Activated T-cell treated with anti-CD3 and anti-CD28 coated beads, Interleukin-2, amount 50 U/mL, for 72 hours (primary cell): ENCODE data around the gene ARHGAP18. TPM values are rescaled to one million over a fixed set of nuclear protein-coding genes. Genes with fewer than 3 reads are reported as not detected.
A peak's percentile ranks its signal among the peaks of the same experiment; 100 is the strongest.

Experiments used
- ATAC-seq, 2 donors: fragments of 150-1000 bp; cut with Tn5 transposase; replicated peaks in 1 of 2; 2 replicates each; pipeline ENCODE4 v1.10.0; 2021; ENCODE audit warnings: moderate library complexity in 2 of 2, mild to moderate bottlenecking in 1 of 2
- DNase-seq, 2 donors: peaks; one replicate each; pipeline ENCODE4 v3.0.0; 2021 to 2022; ENCODE audit warnings: mixed read lengths in 1 of 2
- H3K27ac Mint-ChIP-seq: one replicate; pipeline ENCODE4 v1.8.0; 2022; ENCODE audit warnings: mild to moderate bottlenecking, moderate library complexity, mixed read lengths
- H3K27me3 Mint-ChIP-seq: one replicate; pipeline ENCODE4 v1.8.0; 2022; ENCODE audit warnings: low read depth, mixed read lengths
- H3K36me3 Mint-ChIP-seq, 2 donors: one replicate each; pipeline ENCODE4 v1.8.0; 2022; ENCODE audit warnings: mixed read lengths in 2 of 2, mild to moderate bottlenecking in 1 of 2; ENCODE audit not compliant: insufficient read depth in 2 of 2
- H3K4me1 Mint-ChIP-seq: one replicate; pipeline ENCODE4 v1.8.0; 2022; ENCODE audit warnings: low read depth, mixed read lengths
- H3K4me3 Mint-ChIP-seq, 2 donors: one replicate each; pipeline ENCODE4 v1.8.0; 2022; ENCODE audit warnings: mild to moderate bottlenecking in 2 of 2, mixed read lengths in 2 of 2, moderate library complexity in 2 of 2
- H3K9me3 Mint-ChIP-seq, 2 donors: one replicate each; pipeline ENCODE4 v1.8.0; 2022; ENCODE audit warnings: mixed read lengths in 2 of 2
- total RNA-seq, 2 donors: library from RNA; stranded (reverse); gene quantifications; one replicate each; pipeline ENCODE4 v1.2.3, GENCODE V29; 2022

The ARHGAP18 gene
- total RNA-seq, 2 donors from 2014 or later = 2.7 to 3.9 TPM

GRCh38 chr6:129697788-129698187 lies 12.2 kb downstream of the ARHGAP18 start:
- Mint-ChIP-seq H3K36me3 (no peaks in the 10 kb centered on the region), H3K4me3 (no peak overlapping the region), H3K4me1 (peaks cover 39% of the 10 kb centered on the region), H3K27me3 (no peaks in the 10 kb centered on the region), H3K27ac (no peak overlapping the region), H3K9me3 (no peaks in the 10 kb centered on the region)
- no peak for ATAC-seq
- no peak for DNase-seq

- Mint-ChIP-seq H3K9me3 (no peaks in the 10 kb centered on the region), H3K27me3 (no peaks in the 10 kb centered on the region), H3K4me3 (no peak overlapping the region), H3K27ac (no peak overlapping the region), H3K4me1 (peaks cover 44% of the 10 kb centered on the region), H3K36me3 (no peaks in the 10 kb centered on the region)
- ATAC-seq (no peak), DNase-seq (no peak)
Observed at GRCh38 chr6:129696843-129697242, 13.1 kb downstream of the ARHGAP18 start.

DNA sequence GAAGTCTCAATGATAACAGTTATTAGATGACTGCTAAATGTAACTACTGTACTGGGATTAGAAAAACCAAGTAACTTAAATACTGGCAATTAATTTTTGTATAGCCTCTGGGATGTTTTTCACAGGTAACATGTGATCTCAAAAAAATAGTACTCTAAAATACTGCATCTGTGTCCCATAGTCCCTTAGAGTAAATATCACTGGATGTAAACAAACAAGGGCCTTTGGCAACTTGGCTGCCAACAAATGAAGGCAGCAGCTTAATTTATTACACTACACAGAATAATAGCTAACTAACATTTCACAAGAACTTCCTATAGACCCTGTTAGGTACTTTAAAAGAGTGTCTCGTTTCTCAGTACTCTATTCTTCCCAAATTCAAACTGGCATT lies 14.0 kb downstream of the ARHGAP18 start:
- ATAC-seq (no peak), DNase-seq (no peak)
- Mint-ChIP-seq H3K9me3 (no peaks in the 10 kb centered on the region), H3K4me1 (peaks cover 41% of the 10 kb centered on the region), H3K4me3 (peak overlapping the region; percentile 55 to 59), H3K36me3 (no peaks in the 10 kb centered on the region), H3K27me3 (no peaks in the 10 kb centered on the region), H3K27ac (peak overlapping the region; percentile 57)

DNA sequence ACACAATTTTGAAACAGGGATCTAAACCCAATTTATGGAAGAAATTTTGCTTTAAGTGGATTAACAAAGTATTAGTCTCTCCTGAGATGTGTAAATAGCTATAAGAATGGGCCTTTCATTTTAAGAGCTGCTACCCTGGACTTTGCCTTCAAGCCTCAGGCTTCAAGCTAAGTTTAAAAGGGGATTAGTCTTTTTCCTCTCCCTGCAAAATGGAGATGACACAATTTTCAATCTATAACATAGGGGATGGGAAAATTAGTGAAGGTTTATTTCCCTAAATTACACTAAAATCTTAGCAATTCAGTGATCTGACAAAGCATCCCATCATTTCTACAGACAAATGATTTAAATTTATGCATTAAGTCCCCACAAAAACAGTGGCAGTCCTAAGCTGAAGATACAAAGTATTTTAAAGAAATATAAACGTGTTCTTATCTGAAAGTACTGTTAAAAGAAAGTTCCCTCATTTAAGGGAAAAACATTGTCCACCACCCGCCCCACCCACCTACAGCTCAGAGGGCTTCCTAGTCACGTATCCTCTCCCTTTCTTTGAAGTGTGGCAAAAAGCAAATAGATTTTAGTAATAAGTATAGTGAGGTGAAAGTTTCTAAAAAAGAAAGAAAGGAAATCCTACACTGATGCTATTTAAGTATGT lies 14.5 kb downstream of the ARHGAP18 start:
- Mint-ChIP-seq H3K9me3 (no peaks in the 10 kb centered on the region), H3K4me3 (peak overlapping the region; percentile 55 to 59), H3K27ac (peak overlapping the region; percentile 57), H3K4me1 (peaks cover 39% of the 10 kb centered on the region), H3K27me3 (no peaks in the 10 kb centered on the region), H3K36me3 (no peaks in the 10 kb centered on the region)
- ATAC-seq (peak; percentile 58 to 67), DNase-seq (peak in 1 of 2 donors; percentile 14)

GRCh38 chr6:129694036-129694435 lies 15.9 kb downstream of the ARHGAP18 start:
- Mint-ChIP-seq H3K4me3 (no peak overlapping the region), H3K36me3 (no peaks in the 10 kb centered on the region), H3K4me1 (peaks cover 39% of the 10 kb centered on the region), H3K27ac (no peak overlapping the region), H3K9me3 (no peaks in the 10 kb centered on the region), H3K27me3 (no peaks in the 10 kb centered on the region)
- no peak for ATAC-seq
- no peak for DNase-seq

GRCh38 chr6:129692467-129692866 lies 17.5 kb downstream of the ARHGAP18 start:
- no peak overlapping the region for H3K27ac Mint-ChIP-seq
- H3K4me3 Mint-ChIP-seq = no peak overlapping the region
- H3K27me3 Mint-ChIP-seq = no peaks in the 10 kb centered on the region
- H3K4me1 Mint-ChIP-seq = peaks cover 47% of the 10 kb centered on the region
- H3K9me3 Mint-ChIP-seq = no peaks in the 10 kb centered on the region
- ATAC-seq = no peak
- H3K36me3 Mint-ChIP-seq = no peaks in the 10 kb centered on the region
- DNase-seq = no peak

DNA sequence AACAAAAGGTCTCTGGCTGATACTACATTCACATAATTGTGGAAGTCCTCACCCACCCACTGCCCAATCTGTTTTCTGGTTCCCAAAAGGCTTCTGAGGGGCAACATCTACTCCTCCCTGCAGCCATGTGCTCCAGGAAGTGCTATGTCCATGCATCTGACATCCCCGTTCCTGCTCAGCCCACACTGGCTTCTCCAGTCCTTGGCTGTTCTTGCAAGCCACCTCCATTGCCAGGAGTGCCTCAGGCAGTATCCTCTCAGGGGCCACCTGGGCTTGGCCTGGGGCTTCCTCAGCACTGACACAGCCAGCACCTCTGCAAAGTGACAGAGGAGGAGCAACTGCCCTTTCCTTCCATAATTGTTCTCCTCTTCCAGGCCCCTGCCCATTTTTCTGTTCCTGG lies 18.3 kb downstream of the ARHGAP18 start:
- H3K4me3 Mint-ChIP-seq = no peak overlapping the region
- H3K4me1 Mint-ChIP-seq = peaks cover 52% of the 10 kb centered on the region
- no peaks in the 10 kb centered on the region for H3K36me3 Mint-ChIP-seq
- H3K9me3 Mint-ChIP-seq = no peaks in the 10 kb centered on the region
- no peaks in the 10 kb centered on the region for H3K27me3 Mint-ChIP-seq
- ATAC-seq = no peak
- no peak for DNase-seq
- H3K27ac Mint-ChIP-seq = no peak overlapping the region

DNA sequence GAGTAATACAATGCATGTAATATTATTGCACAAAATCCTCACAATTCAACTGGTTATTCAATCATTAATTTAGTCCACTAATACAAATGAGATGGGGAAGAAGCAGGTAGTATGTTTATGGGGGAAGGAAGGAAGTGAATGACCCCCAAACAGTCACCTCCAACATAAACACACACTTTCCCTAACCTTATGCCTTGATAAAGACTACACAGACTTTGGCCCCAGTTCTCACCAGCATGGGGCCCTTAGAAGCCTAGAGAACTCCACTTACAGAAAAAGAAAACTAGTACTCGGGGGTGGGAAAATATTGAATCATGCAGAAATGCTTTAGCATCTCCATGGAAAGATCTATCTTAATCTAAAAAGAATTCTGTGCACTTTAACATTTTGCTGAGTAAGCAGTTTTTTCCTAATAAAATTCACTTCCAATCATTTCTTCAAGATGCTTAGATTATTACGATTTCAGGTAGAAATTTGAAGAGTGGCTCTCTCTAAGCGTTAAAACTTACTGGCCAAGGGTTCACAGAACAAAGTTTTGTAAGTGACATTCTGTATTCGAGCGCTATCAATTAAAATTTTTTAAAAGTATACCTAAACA lies 18.8 kb downstream of the ARHGAP18 start:
- peaks cover 52% of the 10 kb centered on the region for H3K4me1 Mint-ChIP-seq
- no peaks in the 10 kb centered on the region for H3K36me3 Mint-ChIP-seq
- H3K27ac Mint-ChIP-seq = no peak overlapping the region
- ATAC-seq (no peak), DNase-seq (no peak)
- no peak overlapping the region for H3K4me3 Mint-ChIP-seq
- no peaks in the 10 kb centered on the region for H3K27me3 Mint-ChIP-seq
- H3K9me3 Mint-ChIP-seq = no peaks in the 10 kb centered on the region

DNA sequence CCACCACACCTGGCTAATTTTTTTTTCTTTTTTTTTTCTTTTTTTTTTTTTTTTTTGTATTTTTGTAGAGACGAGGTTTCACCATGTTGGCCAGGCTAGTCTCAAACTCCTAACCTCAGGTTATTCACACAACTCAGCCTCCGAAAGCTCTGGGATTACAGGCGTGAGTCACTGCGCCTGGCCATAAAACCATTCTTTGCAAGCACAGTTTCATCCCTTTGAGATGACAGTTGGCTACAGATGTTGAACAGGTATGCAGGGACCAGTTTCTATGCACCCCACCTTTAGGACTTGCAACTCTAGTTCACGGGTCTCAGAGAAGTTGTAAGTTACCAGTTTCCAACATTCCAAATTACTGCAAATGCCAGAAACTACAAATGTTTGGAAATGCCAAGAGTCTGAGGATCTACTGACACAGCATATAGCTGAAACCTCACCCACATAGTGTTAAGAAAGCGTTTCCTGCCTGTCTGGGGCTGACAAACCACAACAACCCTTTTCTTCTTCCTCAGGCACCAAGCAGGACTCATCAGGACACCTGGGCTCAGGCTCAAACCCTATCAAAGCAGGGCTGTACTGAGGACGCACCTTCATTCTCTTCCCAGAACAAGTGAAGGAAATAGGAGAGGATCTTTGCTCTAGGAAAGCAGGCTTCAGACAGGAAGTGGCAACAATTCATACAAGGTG lies 22.9 kb downstream of the ARHGAP18 start:
- Mint-ChIP-seq H3K9me3 (no peaks in the 10 kb centered on the region), H3K4me3 (peak overlapping the region; percentile 44 to 54), H3K36me3 (no peaks in the 10 kb centered on the region), H3K27ac (no peak overlapping the region), H3K4me1 (peaks cover 56% of the 10 kb centered on the region), H3K27me3 (no peaks in the 10 kb centered on the region)
- ATAC-seq = peak; percentile 76 to 78
- peak; percentile 45 to 51 for DNase-seq

- no peak overlapping the region for H3K27ac Mint-ChIP-seq
Observed at GRCh38 chr6:129685662-129686031, 24.3 kb downstream of the ARHGAP18 start.

DNA sequence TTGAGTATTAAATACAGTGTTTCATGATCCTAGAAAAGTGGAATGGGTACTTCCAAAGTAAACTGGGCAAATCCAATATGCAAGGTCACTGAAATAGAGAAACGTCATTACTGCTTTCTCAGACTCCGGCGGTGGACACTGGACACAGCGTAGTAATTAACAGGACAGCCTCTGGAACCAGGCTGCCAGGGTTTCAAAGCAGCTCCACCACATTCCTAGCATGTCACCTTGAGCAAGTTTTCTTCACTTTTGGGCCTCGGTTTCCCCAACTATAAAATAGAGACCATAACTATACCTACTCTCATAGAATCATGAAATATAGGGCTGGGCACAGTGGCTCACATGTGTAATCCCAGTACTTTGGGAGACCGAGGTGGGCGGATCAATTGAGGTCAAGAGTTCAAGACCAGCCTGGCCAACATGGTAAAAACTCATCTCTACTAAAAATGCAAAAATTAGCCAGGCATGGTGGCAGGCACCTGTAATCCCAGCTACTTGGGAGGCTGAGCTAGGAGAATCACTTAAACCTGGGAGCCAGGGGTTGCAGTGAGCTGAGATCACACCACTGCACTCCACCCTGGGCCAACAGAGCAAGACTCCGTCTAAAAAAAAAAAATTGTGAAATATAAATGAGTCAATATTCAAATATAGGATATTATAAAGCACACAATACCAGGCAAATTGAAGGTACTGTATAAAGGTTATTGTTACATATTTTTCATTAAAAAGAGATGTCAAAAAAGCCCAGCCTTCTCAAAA lies 24.9 kb downstream of the ARHGAP18 start:
- no peak for DNase-seq
- H3K4me3 Mint-ChIP-seq = no peak overlapping the region
- H3K27ac Mint-ChIP-seq = no peak overlapping the region
- ATAC-seq = no peak
- H3K9me3 Mint-ChIP-seq = no peaks in the 10 kb centered on the region
- no peaks in the 10 kb centered on the region for H3K27me3 Mint-ChIP-seq
- H3K36me3 Mint-ChIP-seq = no peaks in the 10 kb centered on the region
- H3K4me1 Mint-ChIP-seq = peaks cover 50% of the 10 kb centered on the region

More at GRCh38 chr6:129685662-129686031, 24.3 kb downstream of the ARHGAP18 start:
- Mint-ChIP-seq H3K36me3 (no peaks in the 10 kb centered on the region), H3K4me3 (no peak overlapping the region), H3K4me1 (peaks cover 50% of the 10 kb centered on the region), H3K9me3 (no peaks in the 10 kb centered on the region), H3K27me3 (no peaks in the 10 kb centered on the region)
- no peak for DNase-seq
- no peak for ATAC-seq

DNA sequence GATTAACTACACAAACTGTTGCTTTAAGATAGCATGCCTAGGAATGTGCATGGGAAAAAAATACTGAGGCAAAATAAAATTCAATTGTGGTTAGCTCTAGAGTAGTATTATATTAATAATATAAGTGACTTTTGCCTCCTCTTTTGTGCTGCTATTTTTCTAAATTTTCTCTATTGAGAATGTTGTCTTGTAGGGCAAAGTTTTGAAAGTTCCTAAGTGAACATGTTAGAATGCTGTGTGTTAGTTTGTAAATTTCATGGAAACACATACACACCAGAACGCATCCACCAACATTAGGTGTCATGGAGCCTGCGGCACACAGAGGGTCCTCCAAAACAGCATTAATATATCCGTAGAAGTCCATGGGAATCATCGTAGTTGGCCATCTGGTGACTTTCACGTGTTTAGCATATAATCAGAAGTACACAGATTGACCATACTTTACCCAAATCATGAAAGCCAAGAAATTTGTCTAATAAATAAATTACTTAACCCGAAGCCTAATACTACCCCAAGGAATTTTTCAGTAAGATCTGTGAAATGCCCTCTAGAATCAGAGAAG lies 25.6 kb downstream of the ARHGAP18 start:
- H3K9me3 Mint-ChIP-seq = no peaks in the 10 kb centered on the region
- H3K36me3 Mint-ChIP-seq = no peaks in the 10 kb centered on the region
- peak overlapping the region; percentile 76 for H3K27ac Mint-ChIP-seq
- no peak for DNase-seq
- H3K4me3 Mint-ChIP-seq = peak overlapping the region; percentile 46 to 71
- ATAC-seq = no peak
- no peaks in the 10 kb centered on the region for H3K27me3 Mint-ChIP-seq
- peaks cover 50% of the 10 kb centered on the region for H3K4me1 Mint-ChIP-seq
